Activated T-cell treated with anti-CD3 and anti-CD28 coated beads for 24 hours (primary cell): ENCODE measurements around the gene STAG1.
"Not testable (repeated sequence)": the region's sequence is repeated elsewhere in the genome, so short reads cannot be mapped to it uniquely, and the experiment has no call there.

Experiments used
- DNase-seq: peaks from one replicate; pipeline ENCODE4 v3.0.0-alpha.2; 2020; ENCODE audit warnings: low read depth

The STAG1 gene

GRCh38 chr3:136745916-136746315 lies 6.3 kb downstream of the STAG1 start:
- no peak for DNase-seq

GRCh38 chr3:136741063-136741462 lies 11.1 kb downstream of the STAG1 start:
- DNase-seq = no peak

- no peak for DNase-seq
Measured at GRCh38 chr3:136740351-136740958, 11.7 kb downstream of the STAG1 start.

- DNase-seq = not testable (repeated sequence)
Measured at GRCh38 chr3:136736950-136737349, 15.2 kb downstream of the STAG1 start.

GRCh38 chr3:136735103-136735502 lies 17.1 kb downstream of the STAG1 start:
- DNase-seq = no peak

DNA sequence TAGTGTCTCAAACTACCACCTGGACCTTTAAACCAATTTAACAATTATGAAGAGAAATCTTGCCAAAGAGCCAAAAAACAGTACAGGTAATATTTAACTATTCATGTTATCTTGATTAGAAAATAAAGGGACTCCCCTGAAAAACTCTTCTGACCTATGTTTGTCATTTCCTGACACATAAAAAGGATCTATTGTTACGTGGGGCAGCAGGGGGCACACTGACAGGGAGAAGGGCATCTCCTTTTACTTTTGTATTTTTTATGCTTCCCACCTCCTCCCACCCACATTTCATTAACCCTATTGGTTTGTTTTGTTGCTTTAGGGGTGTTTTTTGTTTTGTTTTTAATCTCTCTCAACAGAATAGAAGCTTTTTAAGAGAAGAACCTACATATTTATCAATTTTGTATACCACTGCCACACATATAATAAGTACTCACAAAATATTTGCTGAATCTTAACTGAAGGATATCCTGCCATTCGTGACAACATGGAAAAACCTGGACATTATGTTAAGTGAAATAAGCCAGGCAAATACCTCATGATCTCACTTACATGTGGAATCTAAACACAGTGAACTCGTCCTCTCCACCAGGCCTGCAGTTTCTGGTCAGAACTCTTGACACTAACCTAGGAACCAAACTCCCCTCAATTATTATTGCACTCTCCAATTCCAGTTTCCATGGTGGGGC lies 17.7 kb downstream of the STAG1 start:
- no peak for DNase-seq

- no peak for DNase-seq
Measured at GRCh38 chr3:136733317-136733833, 18.8 kb downstream of the STAG1 start.

DNA sequence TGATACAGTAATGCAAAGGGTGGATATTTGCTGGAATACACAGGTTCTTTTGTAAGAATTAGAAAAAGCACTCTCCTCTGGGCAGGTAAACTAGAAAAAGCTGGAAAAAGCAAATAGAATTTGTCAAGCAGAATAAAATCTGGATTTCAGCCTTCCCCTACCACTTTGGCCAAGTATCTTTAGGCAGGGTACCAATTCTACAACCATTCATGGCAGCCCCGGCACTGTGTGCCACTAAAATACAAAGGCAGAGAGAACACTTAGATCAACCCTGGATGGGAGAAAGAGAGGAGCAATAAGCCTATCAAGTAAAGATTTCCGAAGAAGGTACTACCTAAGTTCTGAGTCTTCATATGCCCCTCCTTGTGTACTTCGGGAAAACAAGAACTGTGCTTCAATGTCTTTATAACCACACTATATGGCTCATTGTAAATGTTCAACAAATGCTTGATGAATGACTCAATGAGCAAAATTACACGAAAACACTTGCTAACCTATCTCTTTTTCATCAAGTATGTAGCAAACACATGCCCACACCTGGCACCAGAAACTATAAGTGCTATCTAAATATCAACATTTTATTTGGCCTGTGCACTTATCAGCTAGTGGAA lies 20.8 kb downstream of the STAG1 start:
- DNase-seq = no peak

DNA sequence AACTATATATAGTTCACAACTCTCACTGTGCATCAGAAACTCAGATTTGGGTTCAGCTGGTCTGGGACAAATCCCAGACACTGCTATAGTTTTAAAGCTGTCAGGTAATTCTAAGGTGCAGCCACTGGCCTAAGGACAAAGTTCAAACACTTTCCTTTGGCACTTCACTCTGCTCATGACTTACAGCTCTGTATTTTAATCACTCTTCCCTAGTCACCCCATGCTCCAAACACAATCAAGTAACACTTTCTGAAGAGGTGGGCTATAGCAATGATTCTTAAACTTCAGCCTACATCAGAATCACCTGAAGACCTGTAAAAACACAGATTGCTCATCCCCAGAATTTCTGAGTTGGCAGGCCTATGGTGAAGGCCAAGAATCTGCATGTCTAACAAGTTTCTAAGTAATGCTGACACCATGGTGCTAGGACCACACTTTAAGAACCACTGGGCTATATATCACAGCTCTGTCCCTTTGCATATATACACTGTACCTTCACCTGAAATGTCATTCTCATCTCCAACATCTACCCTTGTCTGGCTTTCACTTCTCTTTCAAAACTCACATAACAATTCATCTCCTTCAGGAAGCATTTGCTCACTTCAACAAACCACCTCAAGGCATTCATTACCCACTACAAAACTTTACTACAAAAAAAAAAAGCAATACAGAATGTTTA lies 21.4 kb downstream of the STAG1 start:
- DNase-seq = no peak

GRCh38 chr3:136728918-136729317 lies 23.3 kb downstream of the STAG1 start:
- no peak for DNase-seq

DNA sequence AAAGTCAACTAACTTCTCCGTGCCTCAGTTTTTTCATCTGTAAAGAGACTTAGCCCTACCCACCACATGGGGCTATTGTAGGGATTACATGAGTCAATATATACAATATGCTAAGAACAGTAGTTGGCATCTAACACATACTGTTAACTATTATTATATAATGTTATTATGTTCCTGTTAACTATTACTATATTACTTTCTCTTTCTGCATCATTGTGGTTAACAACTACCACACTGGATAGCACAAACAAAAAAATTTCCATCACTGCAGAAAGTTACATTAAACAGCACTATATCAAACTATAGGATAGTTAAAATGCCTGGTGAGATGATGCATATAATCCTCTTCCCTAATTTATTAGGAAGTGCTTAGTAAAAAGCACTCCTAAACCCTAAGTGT lies 23.7 kb downstream of the STAG1 start:
- DNase-seq = no peak

DNA sequence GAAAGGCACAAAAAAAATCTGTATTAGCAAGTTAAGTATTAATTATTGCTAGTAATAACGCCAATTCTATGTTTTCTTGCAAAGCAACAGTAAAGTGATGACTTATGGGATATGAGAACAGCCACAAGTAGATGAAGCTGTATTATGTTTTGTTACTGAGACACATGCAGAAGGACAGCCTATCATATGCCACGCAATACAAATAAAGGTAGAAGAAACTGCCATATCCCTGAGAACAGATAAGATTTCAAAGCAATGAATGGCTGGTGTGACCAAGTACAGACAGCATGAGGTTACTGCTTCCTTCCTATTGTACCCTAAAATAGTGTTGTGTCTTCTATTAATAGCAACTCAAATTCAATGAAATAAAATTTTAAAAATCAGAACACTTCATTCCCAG lies 26.7 kb downstream of the STAG1 start:
- no peak for DNase-seq

DNA sequence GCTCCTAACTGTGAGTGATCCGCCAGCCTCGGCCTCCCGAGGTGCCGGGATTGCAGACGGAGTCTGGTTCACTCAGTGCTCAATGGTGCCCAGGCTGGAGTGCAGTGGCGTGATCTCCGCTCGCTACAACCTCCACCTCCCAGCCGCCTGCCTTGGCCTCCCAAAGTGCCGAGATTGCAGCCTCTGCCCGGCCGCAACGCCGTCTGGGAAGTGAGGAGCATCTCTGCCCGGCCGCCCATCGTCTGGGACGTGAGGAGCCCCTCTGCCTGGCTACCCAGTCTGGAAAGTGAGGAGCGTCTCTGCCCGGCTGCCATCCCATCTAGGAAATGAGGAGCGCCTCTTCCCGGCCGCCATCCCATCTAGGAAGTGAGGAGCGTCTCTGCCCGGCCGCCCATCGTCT lies 29.3 kb downstream of the STAG1 start:
- not testable (repeated sequence) for DNase-seq

DNA sequence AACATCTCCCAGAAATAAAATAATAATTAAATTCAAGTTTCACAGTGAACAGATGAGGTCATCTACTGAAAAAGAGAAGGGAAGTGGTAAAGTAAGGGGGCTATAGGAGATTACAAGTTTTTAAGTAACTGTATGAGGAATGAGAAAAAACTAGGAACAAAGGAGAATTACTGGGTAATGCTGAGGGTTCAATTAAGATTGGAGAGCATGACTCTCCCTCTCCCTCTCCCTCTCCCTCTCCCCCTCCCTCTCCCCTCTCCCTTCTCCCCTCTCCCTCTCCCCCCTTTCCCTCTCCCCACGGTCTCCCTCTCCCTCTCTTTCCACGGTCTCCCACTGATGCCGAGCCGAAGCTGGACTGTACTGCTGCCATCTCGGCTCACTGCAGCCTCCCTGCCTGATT lies 29.8 kb downstream of the STAG1 start:
- not testable (repeated sequence) for DNase-seq

DNA sequence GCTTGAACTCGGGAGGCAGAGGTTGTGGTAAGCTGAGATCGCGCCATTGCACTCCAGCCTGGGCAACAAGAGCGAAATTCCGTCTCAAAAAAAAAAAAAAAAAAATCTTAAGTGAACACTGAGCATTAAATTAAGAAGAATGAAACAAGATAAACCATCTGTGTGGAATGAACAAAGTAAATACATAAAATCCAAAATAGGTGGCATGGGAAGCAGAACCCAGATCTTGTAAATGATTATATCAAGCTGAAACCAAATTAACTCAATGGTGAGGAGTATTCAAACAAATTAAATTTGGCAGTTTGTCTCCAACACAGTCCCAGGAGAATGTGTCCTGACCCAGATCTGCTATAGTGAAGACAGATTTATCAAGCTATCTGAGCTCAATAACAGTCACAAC lies 32.1 kb downstream of the STAG1 start:
- DNase-seq = no peak

GRCh38 chr3:136716629-136717028 lies 35.5 kb downstream of the STAG1 start:
- no peak for DNase-seq

DNA sequence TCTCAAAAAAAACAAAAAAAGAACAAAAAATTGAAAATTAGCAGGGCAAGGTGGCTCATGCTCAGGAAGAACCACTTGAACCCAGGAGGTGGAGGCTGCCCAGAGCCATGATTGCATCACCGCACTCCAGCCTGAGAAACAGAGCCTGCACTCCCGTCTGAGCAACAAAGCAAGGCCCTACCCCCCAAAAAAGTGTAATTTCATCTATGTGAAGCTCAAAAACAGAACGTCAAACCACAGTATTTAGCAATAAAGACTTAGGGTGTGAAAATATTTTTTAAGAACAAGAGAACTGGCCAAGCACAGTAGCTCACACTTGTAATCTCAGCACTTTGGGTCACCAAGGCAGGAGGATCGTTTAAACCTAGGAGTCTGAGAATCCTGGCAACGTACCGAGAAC lies 38.2 kb downstream of the STAG1 start:
- DNase-seq = no peak

- no peak for DNase-seq
Measured at GRCh38 chr3:136712941-136713340, 39.2 kb downstream of the STAG1 start.

- not testable (repeated sequence) for DNase-seq
Measured at GRCh38 chr3:136711888-136712287, 40.3 kb downstream of the STAG1 start.

GRCh38 chr3:136711277-136711676 lies 40.9 kb downstream of the STAG1 start:
- DNase-seq = no peak

- DNase-seq = not testable (repeated sequence)
Measured at GRCh38 chr3:136709775-136710174, 42.4 kb downstream of the STAG1 start.

- no peak for DNase-seq
Measured at GRCh38 chr3:136708333-136708985, 43.7 kb downstream of the STAG1 start.
